ENCODE data around the gene OTUD6A.

GRCh38 chrX:70032792-70033191 lies 29.5 kb upstream of the OTUD6A start:
- TF ChIP-seq CTCF (IDR thresholded peaks at IDR 0.05; ENCODE audit: borderline replicate concordance, extremely low read depth, low read length, poor library complexity, severe bottlenecking) (no peak), EZH2 (IDR thresholded peaks at IDR 0.05; ENCODE audit: borderline replicate concordance, low read depth, low read length, severe bottlenecking) (no peak)

Measured in DND-41 (cell line).